GM21447 (cell line): ENCODE data around the gene UQCRFS1.

Experiments used
- ATAC-seq: cut with Tn5 transposase; IDR thresholded peaks from one replicate; pipeline ENCODE4 v1.9.1; 2021; ENCODE audit not compliant: unreplicated experiment

The UQCRFS1 gene

GRCh38 chr19:29170554-29170953, 42.4 kb downstream of the UQCRFS1 start:
- ATAC-seq = no peak

GRCh38 chr19:29162694-29163093, 50.3 kb downstream of the UQCRFS1 start:
- ATAC-seq = no peak

GRCh38 chr19:29155683-29156082, 57.3 kb downstream of the UQCRFS1 start:
- no peak for ATAC-seq
